HepG2 (cell line): ENCODE data around the gene SCGB3A1.

ENCODE experiments used
- EZH2 ChIP-seq: conservative IDR thresholded peaks from 2 replicates; pipeline ENCODE4 v1.6.1; 2012; ENCODE audit warnings: mild to moderate bottlenecking, low read depth, low read length, moderate library complexity
- FOXJ3 ChIP-seq: sonication (generic); formaldehyde crosslinking; IDR thresholded peaks from 2 replicates; pipeline ENCODE4 v1.4.0; 2020; ENCODE audit warnings: missing genetic modification reagents, mild to moderate bottlenecking, borderline replicate concordance
- GZF1 ChIP-seq: sonication (generic); formaldehyde crosslinking; IDR thresholded peaks from 2 replicates; pipeline ENCODE4 v1.5.1; 2020; ENCODE audit warnings: mild to moderate bottlenecking, missing genetic modification reagents
- HNRNPK ChIP-seq: fragments of 200-400 bp; formaldehyde crosslinking; IDR thresholded peaks from 2 replicates; pipeline ENCODE4 v1.6.1; 2018; ENCODE audit warnings: low read length, low read depth, moderate library complexity, mild to moderate bottlenecking; ENCODE audit not compliant: poor library complexity, severe bottlenecking
- PTBP1 ChIP-seq: fragments of 200-400 bp; formaldehyde crosslinking; IDR thresholded peaks from 2 replicates; pipeline ENCODE4 v1.6.1; 2018; ENCODE audit warnings: low read length, low read depth; ENCODE audit not compliant: poor library complexity, severe bottlenecking
- RAD21 ChIP-seq: fragments of 450-650 bp; formaldehyde crosslinking; IDR thresholded peaks from 2 replicates; pipeline ENCODE4 v1.5.0; 2020; ENCODE audit warnings: mild to moderate bottlenecking
- SNRNP70 ChIP-seq: fragments of 200-400 bp; formaldehyde crosslinking; IDR thresholded peaks from 2 replicates; pipeline ENCODE4 v1.6.1; 2017; ENCODE audit warnings: mild to moderate bottlenecking, low read depth, low read length, moderate library complexity
- SP4 ChIP-seq: sonication (generic); formaldehyde crosslinking; IDR thresholded peaks from 2 replicates; pipeline ENCODE4 v1.8.1; 2023; ENCODE audit warnings: mild to moderate bottlenecking, missing genetic modification reagents
- ZKSCAN1 ChIP-seq: fragments of 150-350 bp; IDR thresholded peaks from 2 replicates; pipeline ENCODE4 v1.6.1; 2014; ENCODE audit warnings: low read length
- ZNF282 ChIP-seq: fragments of 450-650 bp; IDR thresholded peaks from 2 replicates; pipeline ENCODE4 v1.6.1; 2018; ENCODE audit not compliant: partially characterized antibody
- ZNF510 ChIP-seq: sonication (generic); formaldehyde crosslinking; IDR thresholded peaks from 2 replicates; pipeline ENCODE4 v1.4.0; 2020; ENCODE audit warnings: low read depth, mild to moderate bottlenecking, missing genetic modification reagents
- ZNF816 ChIP-seq: sonication (generic); formaldehyde crosslinking; IDR thresholded peaks from 2 replicates; pipeline ENCODE4 v1.8.0; 2022; ENCODE audit warnings: missing genetic modification reagents, mild to moderate bottlenecking, borderline replicate concordance
- TF ChIP-seq, protein P1 (sequence below): sonication (generic); formaldehyde crosslinking; IDR thresholded peaks from 2 replicates; pipeline ENCODE4 v1.4.0; 2020; ENCODE audit warnings: missing genetic modification reagents, low read depth, mild to moderate bottlenecking, borderline replicate concordance
- TF ChIP-seq, protein P2 (sequence below): sonication (generic); formaldehyde crosslinking; IDR thresholded peaks from 2 replicates; pipeline ENCODE4 v1.4.0; 2020; ENCODE audit warnings: missing genetic modification reagents

DNA sequence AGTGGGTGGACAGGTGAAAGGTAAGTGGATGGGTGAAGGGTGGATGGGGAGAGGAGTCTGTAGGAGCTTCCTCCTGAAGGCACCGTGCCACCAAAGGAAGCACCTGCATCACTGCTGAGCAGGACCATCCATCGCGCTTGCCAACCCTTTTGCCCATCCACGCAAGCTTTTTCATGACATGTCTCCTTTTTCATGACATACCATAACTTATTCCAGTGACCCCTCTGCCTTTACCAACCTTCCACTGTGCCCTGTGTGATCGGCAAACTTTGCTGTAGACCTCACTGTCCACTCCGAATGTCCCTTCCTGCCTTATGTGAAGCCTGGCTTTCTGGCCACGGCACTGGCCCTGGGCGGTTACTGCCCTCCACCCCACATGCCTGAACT, 44.7 kb upstream of the SCGB3A1 start:
- TF ChIP-seq HNRNPK (no peak), ZNF816 (no peak), RAD21 (CRISPR knock-in tag) (no peak), ZNF282 (no peak), PTBP1 (no peak), FOXJ3 (CRISPR knock-in tag) (no peak), EZH2 (no peak), GZF1 (CRISPR knock-in tag) (no peak), SNRNP70 (no peak), ZKSCAN1 (no peak), ZNF510 (CRISPR knock-in tag) (no peak), SP4 (CRISPR knock-in tag) (no peak)
- TF ChIP-seq, protein P1, sequence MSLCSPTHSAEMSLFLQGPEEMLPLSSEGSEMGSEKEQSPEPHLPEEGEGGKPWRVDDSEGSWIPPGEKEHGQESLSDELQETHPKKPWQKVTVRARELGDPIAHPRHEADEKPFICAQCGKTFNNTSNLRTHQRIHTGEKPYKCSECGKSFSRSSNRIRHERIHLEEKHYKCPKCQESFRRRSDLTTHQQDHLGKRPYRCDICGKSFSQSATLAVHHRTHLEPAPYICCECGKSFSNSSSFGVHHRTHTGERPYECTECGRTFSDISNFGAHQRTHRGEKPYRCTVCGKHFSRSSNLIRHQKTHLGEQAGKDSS: no peak
- TF ChIP-seq, protein P2, sequence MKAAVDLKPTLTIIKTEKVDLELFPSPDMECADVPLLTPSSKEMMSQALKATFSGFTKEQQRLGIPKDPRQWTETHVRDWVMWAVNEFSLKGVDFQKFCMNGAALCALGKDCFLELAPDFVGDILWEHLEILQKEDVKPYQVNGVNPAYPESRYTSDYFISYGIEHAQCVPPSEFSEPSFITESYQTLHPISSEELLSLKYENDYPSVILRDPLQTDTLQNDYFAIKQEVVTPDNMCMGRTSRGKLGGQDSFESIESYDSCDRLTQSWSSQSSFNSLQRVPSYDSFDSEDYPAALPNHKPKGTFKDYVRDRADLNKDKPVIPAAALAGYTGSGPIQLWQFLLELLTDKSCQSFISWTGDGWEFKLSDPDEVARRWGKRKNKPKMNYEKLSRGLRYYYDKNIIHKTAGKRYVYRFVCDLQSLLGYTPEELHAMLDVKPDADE (CRISPR knock-in tag): no peak
